Measurements from ENCODE around the gene RRP1. TPM values are rescaled to one million over a fixed set of nuclear protein-coding genes. Genes with fewer than 3 reads are reported as not detected.
A peak's percentile ranks its signal among the peaks of the same experiment; 100 is the strongest.

Gene RRP1
- total and polyA plus RNA-seq, 2 of the 13 experiments (the other 11 are each of a cell fraction or from before 2014, with no cell fraction given), result 20.1 to 35.1 TPM

DNA sequence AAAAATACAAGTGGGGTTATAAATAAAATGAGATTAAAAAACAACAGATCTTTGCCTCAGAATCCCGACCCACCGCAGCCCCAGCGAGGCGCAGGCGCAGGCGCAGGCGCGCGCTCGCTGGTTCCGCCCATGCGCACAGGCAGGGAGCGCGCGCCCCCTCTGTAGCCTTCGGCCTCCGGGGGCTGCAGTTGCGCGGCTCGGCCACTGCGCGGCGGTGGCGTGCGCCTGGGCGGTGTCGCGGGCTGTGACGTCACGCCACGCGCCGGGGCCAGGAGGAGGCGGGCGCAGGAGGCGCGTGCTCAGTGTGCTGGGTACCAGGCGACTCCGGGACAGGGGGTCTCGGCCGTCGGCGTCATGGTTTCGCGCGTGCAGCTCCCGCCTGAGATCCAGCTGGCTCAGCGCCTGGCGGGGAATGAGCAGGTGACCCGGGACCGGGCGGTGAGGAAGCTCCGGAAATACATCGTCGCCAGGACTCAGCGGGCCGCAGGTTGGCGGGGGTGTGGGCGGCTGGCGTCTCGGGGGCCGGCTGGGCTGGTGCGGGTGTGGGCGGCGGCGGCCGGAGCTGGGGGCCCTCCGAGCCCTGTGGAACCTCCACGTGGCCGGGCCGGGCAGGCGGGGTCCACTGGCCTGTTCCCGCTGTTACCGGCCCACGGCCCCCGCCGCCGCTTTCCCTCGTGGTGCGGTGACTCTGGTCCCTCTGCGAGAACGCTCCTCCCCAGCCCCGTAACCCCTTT lies at the start of gene RRP1 (continued):
- TF ChIP-seq, protein P1, sequence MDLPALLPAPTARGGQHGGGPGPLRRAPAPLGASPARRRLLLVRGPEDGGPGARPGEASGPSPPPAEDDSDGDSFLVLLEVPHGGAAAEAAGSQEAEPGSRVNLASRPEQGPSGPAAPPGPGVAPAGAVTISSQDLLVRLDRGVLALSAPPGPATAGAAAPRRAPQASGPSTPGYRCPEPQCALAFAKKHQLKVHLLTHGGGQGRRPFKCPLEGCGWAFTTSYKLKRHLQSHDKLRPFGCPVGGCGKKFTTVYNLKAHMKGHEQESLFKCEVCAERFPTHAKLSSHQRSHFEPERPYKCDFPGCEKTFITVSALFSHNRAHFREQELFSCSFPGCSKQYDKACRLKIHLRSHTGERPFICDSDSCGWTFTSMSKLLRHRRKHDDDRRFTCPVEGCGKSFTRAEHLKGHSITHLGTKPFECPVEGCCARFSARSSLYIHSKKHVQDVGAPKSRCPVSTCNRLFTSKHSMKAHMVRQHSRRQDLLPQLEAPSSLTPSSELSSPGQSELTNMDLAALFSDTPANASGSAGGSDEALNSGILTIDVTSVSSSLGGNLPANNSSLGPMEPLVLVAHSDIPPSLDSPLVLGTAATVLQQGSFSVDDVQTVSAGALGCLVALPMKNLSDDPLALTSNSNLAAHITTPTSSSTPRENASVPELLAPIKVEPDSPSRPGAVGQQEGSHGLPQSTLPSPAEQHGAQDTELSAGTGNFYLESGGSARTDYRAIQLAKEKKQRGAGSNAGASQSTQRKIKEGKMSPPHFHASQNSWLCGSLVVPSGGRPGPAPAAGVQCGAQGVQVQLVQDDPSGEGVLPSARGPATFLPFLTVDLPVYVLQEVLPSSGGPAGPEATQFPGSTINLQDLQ (CRISPR knock-in tag; IDR thresholded peaks at IDR 0.05), result no peak
- peak; percentile 60 for TF ChIP-seq ZNF883 (CRISPR knock-in tag; IDR thresholded peaks at IDR 0.05; ENCODE audit: not compliant biosample characterization)
- TF ChIP-seq ZNF251 (CRISPR knock-in tag; IDR thresholded peaks at IDR 0.05), result no peak
- no peak for TF ChIP-seq MAFF (IDR thresholded peaks at IDR 0.05; ENCODE audit: low read depth, low read length)
- peak; percentile 88 for TF ChIP-seq CBFB (CRISPR knock-in tag; IDR thresholded peaks at IDR 0.05)
- TF ChIP-seq ATM (IDR thresholded peaks at IDR 0.05; ENCODE audit: borderline replicate concordance), result no peak
- TF ChIP-seq, protein P2, sequence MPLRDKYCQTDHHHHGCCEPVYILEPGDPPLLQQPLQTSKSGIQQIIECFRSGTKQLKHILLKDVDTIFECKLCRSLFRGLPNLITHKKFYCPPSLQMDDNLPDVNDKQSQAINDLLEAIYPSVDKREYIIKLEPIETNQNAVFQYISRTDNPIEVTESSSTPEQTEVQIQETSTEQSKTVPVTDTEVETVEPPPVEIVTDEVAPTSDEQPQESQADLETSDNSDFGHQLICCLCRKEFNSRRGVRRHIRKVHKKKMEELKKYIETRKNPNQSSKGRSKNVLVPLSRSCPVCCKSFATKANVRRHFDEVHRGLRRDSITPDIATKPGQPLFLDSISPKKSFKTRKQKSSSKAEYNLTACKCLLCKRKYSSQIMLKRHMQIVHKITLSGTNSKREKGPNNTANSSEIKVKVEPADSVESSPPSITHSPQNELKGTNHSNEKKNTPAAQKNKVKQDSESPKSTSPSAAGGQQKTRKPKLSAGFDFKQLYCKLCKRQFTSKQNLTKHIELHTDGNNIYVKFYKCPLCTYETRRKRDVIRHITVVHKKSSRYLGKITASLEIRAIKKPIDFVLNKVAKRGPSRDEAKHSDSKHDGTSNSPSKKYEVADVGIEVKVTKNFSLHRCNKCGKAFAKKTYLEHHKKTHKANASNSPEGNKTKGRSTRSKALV (CRISPR knock-in tag; IDR thresholded peaks at IDR 0.05), result peak; percentile 57; the same call in 1 of the 2 replicates
- TF ChIP-seq ZNF781 (CRISPR knock-in tag; IDR thresholded peaks at IDR 0.05; ENCODE audit: borderline replicate concordance, not compliant biosample characterization), result no peak
- TF ChIP-seq, protein P3, sequence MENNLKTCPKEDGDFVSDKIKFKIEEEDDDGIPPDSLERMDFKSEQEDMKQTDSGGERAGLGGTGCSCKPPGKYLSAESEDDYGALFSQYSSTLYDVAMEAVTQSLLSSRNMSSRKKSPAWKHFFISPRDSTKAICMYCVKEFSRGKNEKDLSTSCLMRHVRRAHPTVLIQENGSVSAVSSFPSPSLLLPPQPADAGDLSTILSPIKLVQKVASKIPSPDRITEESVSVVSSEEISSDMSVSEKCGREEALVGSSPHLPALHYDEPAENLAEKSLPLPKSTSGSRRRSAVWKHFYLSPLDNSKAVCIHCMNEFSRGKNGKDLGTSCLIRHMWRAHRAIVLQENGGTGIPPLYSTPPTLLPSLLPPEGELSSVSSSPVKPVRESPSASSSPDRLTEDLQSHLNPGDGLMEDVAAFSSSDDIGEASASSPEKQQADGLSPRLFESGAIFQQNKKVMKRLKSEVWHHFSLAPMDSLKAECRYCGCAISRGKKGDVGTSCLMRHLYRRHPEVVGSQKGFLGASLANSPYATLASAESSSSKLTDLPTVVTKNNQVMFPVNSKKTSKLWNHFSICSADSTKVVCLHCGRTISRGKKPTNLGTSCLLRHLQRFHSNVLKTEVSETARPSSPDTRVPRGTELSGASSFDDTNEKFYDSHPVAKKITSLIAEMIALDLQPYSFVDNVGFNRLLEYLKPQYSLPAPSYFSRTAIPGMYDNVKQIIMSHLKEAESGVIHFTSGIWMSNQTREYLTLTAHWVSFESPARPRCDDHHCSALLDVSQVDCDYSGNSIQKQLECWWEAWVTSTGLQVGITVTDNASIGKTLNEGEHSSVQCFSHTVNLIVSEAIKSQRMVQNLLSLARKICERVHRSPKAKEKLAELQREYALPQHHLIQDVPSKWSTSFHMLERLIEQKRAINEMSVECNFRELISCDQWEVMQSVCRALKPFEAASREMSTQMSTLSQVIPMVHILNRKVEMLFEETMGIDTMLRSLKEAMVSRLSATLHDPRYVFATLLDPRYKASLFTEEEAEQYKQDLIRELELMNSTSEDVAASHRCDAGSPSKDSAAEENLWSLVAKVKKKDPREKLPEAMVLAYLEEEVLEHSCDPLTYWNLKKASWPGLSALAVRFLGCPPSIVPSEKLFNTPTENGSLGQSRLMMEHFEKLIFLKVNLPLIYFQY (CRISPR knock-in tag; IDR thresholded peaks at IDR 0.05; ENCODE audit: borderline replicate concordance), result peak; percentile 58
- TF ChIP-seq ZNF782 (CRISPR knock-in tag; IDR thresholded peaks at IDR 0.05; ENCODE audit: borderline replicate concordance), result peak; percentile 55; the same call in 1 of the 2 replicates
- no peak for TF ChIP-seq IKZF1 (IDR thresholded peaks at IDR 0.05)
- peak; percentile 90 for TF ChIP-seq POLR2AphosphoS5 (IDR thresholded peaks at IDR 0.05; ENCODE audit: low read depth, low read length)
- TF ChIP-seq ZNF777 (CRISPR knock-in tag; IDR thresholded peaks at IDR 0.05), result no peak; the same call in 1 of the 2 replicates
- TF ChIP-seq SMAD3 (CRISPR knock-in tag; IDR thresholded peaks at IDR 0.05), result no peak; the same call in 1 of the 2 replicates
- TF ChIP-seq POGZ (CRISPR knock-in tag; IDR thresholded peaks at IDR 0.05), result peak; percentile 60; the same call in 1 of the 2 replicates
- peak; percentile 95 for TF ChIP-seq ZBTB38 (CRISPR knock-in tag; IDR thresholded peaks at IDR 0.05)
- no peak for TF ChIP-seq ZBTB20 (CRISPR knock-in tag; IDR thresholded peaks at IDR 0.05; ENCODE audit: borderline replicate concordance, low read depth)
- TF ChIP-seq STAT5B (CRISPR knock-in tag; IDR thresholded peaks at IDR 0.05), result no peak
- peak; percentile 70 for TF ChIP-seq FOXK1 (CRISPR knock-in tag; IDR thresholded peaks at IDR 0.05; ENCODE audit: borderline replicate concordance, low read depth)
- no peak for TF ChIP-seq GZF1 (CRISPR knock-in tag; IDR thresholded peaks at IDR 0.05)
- 0 out of 2 replicates have a peak, but pooled peaks have one; percentile 84 for TF ChIP-seq ZBTB3 (CRISPR knock-in tag; IDR thresholded peaks at IDR 0.05; ENCODE audit: borderline replicate concordance, low read depth)
- TF ChIP-seq ZNF564 (CRISPR knock-in tag; IDR thresholded peaks at IDR 0.05), result no peak
